HepG2 (cell line): ENCODE data around the gene CIB2. TPM values are rescaled to one million over a fixed set of nuclear protein-coding genes. Genes with fewer than 3 reads are reported as not detected.

Experiments
- ATAC-seq: fragments of 200-7000 bp; cut with Tn5 transposase; 3 replicates; pipeline ENCODE4 v1.9.1; 2020; ENCODE audit warnings: mild to moderate bottlenecking, moderate library complexity
- BruUV-seq: library from RNA; stranded (reverse); fragments of 400-500 nt; replicated peaks from 2 replicates; lab custom pipeline; 2021; lab: Mats Ljungman, UMichigan
- CTCF ChIA-PET: fragments of 300-600 bp; formaldehyde crosslinking; extraction: SDS; loops from one replicate; lab custom pipeline; 2021; ENCODE audit warnings: low total read pairs, inconsistent platforms, low intra/inter-chr PET ratio; lab: Yijun Ruan, JAX
- POLR2A ChIA-PET: fragments of 350-600 bp; sonication (Branson Sonifier 250); formaldehyde crosslinking; loops from one replicate; lab custom pipeline; 2020; ENCODE audit warnings: antibody characterized with exemption, inconsistent platforms; lab: Yijun Ruan, JAX
- DNase-seq: peaks from one replicate; pipeline ENCODE4 v3.0.0-alpha.2; 2015; ENCODE audit warnings: low spot score
- FAIRE-seq: peaks from 3 replicates; lab custom pipeline; 2011; peaks lifted over from hg19 to GRCh38; lab: Jason Lieb, UNC
- H2AFZ ChIP-seq: one replicate; pipeline ENCODE4 v1.6.1; 2011; ENCODE audit warnings: low read length, inconsistent platforms
- H3K27ac ChIP-seq: fragments of 300-600 bp; 3 replicates; pipeline ENCODE4 v1.8.0; 2011; ENCODE audit warnings: mixed run types, mild to moderate bottlenecking, mixed read lengths, low read length, inconsistent platforms; ENCODE audit not compliant: insufficient read depth; ENCODE audit errors: extremely low read length
- H3K27me3 ChIP-seq, 2 experiments: fragments of 200-600 bp in 1 of 2; 2 replicates in 1 of 2; 3 replicates in 1 of 2; pipeline versions ENCODE4 v1.6.0 to v1.8.0; 2011; ENCODE audit warnings: low read length in 2 of 2, mild to moderate bottlenecking in 2 of 2, moderate library complexity in 2 of 2, inconsistent platforms in 1 of 2; ENCODE audit not compliant: insufficient read depth in 2 of 2, control insufficient read depth in 1 of 2
- H3K36me3 ChIP-seq, 2 experiments: fragments of 200-600 bp in 1 of 2; replicated peaks in 1 of 2; 2 replicates in 1 of 2; 3 replicates in 1 of 2; pipeline versions ENCODE4 v1.5.1 to v1.8.0; 2011; ENCODE audit warnings: low read length in 2 of 2, inconsistent platforms in 1 of 2; ENCODE audit not compliant: insufficient read depth in 2 of 2, control insufficient read depth in 1 of 2
- H3K4me1 ChIP-seq: 2 replicates; pipeline ENCODE4 v1.5.1; 2012; ENCODE audit warnings: low read length, inconsistent platforms; ENCODE audit not compliant: insufficient read depth
- H3K4me2 ChIP-seq: 2 replicates; pipeline ENCODE4 v1.6.0; 2011; ENCODE audit warnings: low read depth, low read length, inconsistent platforms
- H3K4me3 ChIP-seq, 3 experiments: fragments of 200-600 bp in 1 of 3; sonication (generic), shearing (Covaris generic) in 1 of 3; replicated peaks in 1 of 3; 2 replicates each; pipeline ENCODE4 v1.5.1; 2011 to 2016; ENCODE audit warnings: low read length in 3 of 3, inconsistent platforms in 2 of 3, low read depth in 2 of 3, mild to moderate bottlenecking in 2 of 3, control low read depth in 1 of 3, mixed read lengths in 1 of 3; ENCODE audit not compliant: insufficient read depth in 1 of 3
- H3K79me2 ChIP-seq: one replicate; pipeline ENCODE4 v1.6.1; 2011; ENCODE audit warnings: low read length, inconsistent platforms; ENCODE audit not compliant: insufficient read depth
- H3K9ac ChIP-seq: 2 replicates; pipeline ENCODE4 v1.6.0; 2011; ENCODE audit warnings: mild to moderate bottlenecking, low read depth, low read length, inconsistent platforms; ENCODE audit not compliant: insufficient read depth
- H3K9me3 ChIP-seq: 2 replicates; pipeline ENCODE4 v1.5.1; 2012; ENCODE audit warnings: mild to moderate bottlenecking, low read length
- H4K20me1 ChIP-seq: 2 replicates; pipeline ENCODE4 v1.6.0; 2011; ENCODE audit warnings: inconsistent platforms, mild to moderate bottlenecking, low read length, moderate library complexity; ENCODE audit not compliant: insufficient read depth
- AKAP8 ChIP-seq: sonication (generic); formaldehyde crosslinking; IDR thresholded peaks from 2 replicates; pipeline ENCODE4 v1.5.1; 2020; ENCODE audit warnings: mild to moderate bottlenecking, missing genetic modification reagents
- FOSL1 ChIP-seq: sonication (generic); formaldehyde crosslinking; IDR thresholded peaks from 2 replicates; pipeline ENCODE4 v1.9.0; 2021; ENCODE audit warnings: missing genetic modification reagents, borderline replicate concordance
- ZMYM4 ChIP-seq: sonication (generic); formaldehyde crosslinking; IDR thresholded peaks from 2 replicates; pipeline ENCODE4 v1.8.1; 2023; ENCODE audit warnings: mild to moderate bottlenecking, missing genetic modification reagents
- ZNF207 ChIP-seq: fragments of 450-650 bp; IDR thresholded peaks from 2 replicates; pipeline ENCODE4 v1.6.1; 2016; ENCODE audit warnings: antibody characterized with exemption, borderline replicate concordance
- WGBS: methylation state at CpG from one replicate; pipeline ENCODE4 v1.1.6; 2017; ENCODE audit warnings: low lambda C conversion rate; 5-methylcytosine and 5-hydroxymethylcytosine counted together
- in situ Hi-C: cut with HindIII; loops from 2 replicates; pipeline ENCODE4 v1.10.0; 2017; ENCODE audit warnings: low pct_unique_long_range_greater_than_20kb; ENCODE audit not compliant: extremely low pct_ligation_motif_present
- intact Hi-C: fragments of 100-400 bp; cut with micrococcal nuclease; formaldehyde crosslinking; loops from one replicate; pipeline ENCODE4 v1.10.0; 2022; ENCODE audit not compliant: unreplicated experiment
- polyA plus RNA-seq, 8 experiments: library from polyadenylated mRNA; depleted of rRNA in 3 of 8; stranded (reverse) in 7 of 8; unstranded in 1 of 8; fragments of >200 nt; fragmentation: Illumina TruSeq in 4 of 8; extraction: Trizol in 4 of 8; gene quantifications; 2 replicates each; pipeline versions ENCODE4 v1.2.1 to v1.2.3, GENCODE V29; 2011 to 2016; ENCODE audit warnings: low read depth in 4 of 8, missing spikeins in 1 of 8, mixed read lengths in 1 of 8; ENCODE audit not compliant: insufficient read depth in 1 of 8
- total RNA-seq, 5 experiments: library from RNA; depleted of rRNA; stranded (reverse); fragments of >200 nt; fragmentation: Illumina TruSeq; extraction: Trizol; gene quantifications; 2 replicates each; pipeline ENCODE4 v1.2.3, GENCODE V29; 2016; ENCODE audit warnings: low read depth in 1 of 5
- TF ChIP-seq, protein P1 (sequence below): sonication (generic); formaldehyde crosslinking; IDR thresholded peaks from 2 replicates; pipeline ENCODE4 v1.4.0; 2020; ENCODE audit warnings: mild to moderate bottlenecking, missing genetic modification reagents, borderline replicate concordance
- TF ChIP-seq, protein P2 (sequence below): sonication (generic); formaldehyde crosslinking; IDR thresholded peaks from 2 replicates; pipeline ENCODE4 v1.4.0; 2020; ENCODE audit warnings: missing genetic modification reagents, borderline replicate concordance
- TF ChIP-seq, protein P3 (sequence below): sonication (generic); formaldehyde crosslinking; IDR thresholded peaks from 2 replicates; pipeline ENCODE4 v1.5.1; 2020; ENCODE audit warnings: missing genetic modification reagents, mild to moderate bottlenecking, borderline replicate concordance

CIB2 gene
- total and polyA plus RNA-seq, 2 of the 13 experiments (the other 11 are each of a cell fraction or from before 2014, with no cell fraction given) = 1.4 to 1.5 TPM

DNA sequence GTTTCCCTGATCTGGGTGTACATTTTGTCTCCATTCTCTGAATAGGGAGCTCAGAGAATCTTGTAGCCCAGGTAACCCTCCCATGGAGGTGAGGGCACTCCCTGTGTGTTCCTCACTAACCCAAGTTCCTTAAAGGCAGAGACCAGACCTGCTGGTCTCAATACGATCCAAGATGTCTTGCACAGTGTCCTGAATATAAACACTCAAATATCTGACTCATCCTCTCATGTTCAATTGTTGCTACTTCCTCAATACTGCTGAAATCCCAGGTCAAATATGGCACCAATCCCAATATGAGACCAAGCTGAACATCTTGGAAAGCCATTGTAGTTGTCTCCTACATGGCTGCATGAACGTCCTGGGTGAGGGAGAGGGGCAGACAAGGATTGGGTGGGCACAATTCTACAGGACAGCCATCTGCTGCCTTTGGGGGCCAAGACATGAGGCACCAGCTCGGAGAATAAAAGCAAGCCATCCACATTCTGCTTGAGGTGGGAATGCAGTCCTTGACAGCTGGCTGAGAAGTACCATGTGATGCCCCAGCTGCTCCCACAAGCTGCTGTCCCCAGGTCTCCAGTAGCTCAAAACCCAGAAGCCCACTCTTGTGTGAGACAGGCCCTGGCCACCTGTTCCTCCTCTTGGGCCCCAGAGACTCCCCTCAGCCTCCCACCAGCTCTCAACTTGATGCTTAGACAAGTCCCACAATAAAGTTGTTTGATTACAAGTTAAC lies 72.0 kb downstream of the CIB2 start:
- intact Hi-C loops (no loop called here), in situ Hi-C loops (no loop called here)
- no peak for TF ChIP-seq ZNF207
- TF ChIP-seq, protein P1, sequence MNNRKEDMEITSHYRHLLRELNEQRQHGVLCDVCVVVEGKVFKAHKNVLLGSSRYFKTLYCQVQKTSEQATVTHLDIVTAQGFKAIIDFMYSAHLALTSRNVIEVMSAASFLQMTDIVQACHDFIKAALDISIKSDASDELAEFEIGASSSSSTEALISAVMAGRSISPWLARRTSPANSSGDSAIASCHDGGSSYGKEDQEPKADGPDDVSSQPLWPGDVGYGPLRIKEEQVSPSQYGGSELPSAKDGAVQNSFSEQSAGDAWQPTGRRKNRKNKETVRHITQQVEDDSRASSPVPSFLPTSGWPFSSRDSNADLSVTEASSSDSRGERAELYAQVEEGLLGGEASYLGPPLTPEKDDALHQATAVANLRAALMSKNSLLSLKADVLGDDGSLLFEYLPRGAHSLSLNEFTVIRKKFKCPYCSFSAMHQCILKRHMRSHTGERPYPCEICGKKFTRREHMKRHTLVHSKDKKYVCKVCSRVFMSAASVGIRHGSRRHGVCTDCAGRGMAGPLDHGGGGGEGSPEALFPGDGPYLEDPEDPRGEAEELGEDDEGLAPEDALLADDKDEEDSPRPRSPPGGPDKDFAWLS (CRISPR knock-in tag) = no peak
- TF ChIP-seq ZMYM4 (CRISPR knock-in tag) = no peak
- TF ChIP-seq AKAP8 = no peak
- Histone ChIP-seq H4K20me1 (peaks cover 4% of the 10 kb centered on the region; the same call in 1 of the 2 replicates), H3K9me3 (no peaks in the 10 kb centered on the region), H3K36me3 (no peaks in the 10 kb centered on the region), H3K4me1 (peaks cover 60% of the 10 kb centered on the region), H3K9ac (no peak overlapping the region), H2AFZ (no peak overlapping the region), H3K4me3 (no peak overlapping the region), H3K27ac (no peak overlapping the region), H3K4me2 (no peak overlapping the region), H3K79me2 (peaks cover 56% of the 10 kb centered on the region), H3K27me3 (no peaks in the 10 kb centered on the region)
- ChIA-PET CTCF (no interaction called here), POLR2A (no interaction called here)
- DNase-seq (no peak), ATAC-seq (no peak), FAIRE-seq (no peak)
- BruUV-seq = no TSS peak
- 93% methylated on average over 3 of the region's 3 CpGs for WGBS

DNA sequence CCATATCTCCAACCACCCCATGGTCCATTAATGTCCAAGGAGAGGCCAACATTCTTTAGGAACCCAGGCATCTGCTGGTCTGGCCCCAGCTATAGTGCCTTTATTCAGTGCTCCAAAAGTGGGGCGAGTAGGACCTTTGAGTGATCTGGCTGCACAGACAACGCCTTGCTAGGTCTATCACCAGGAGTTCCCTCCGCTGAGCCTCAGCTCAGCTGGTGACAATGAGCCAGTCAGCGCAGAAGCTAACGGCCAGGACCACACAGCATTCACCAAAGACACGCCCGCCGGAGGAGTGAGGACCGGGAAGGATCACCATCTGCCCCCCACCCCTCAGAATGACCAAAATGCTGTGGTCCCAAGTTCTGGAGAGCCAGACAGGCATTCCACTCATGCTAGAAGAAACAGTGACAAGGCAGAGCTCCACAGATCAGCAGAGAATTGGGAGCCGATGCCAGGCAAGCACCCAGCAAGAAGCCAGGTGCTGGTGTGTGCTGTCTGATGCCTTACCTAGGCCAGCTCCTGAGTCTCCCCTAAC lies 72.8 kb downstream of the CIB2 start:
- CTCF ChIA-PET = no interaction called here
- no peaks in the 10 kb centered on the region for H3K9me3 ChIP-seq
- in situ Hi-C loops = no loop called here
- H3K36me3 ChIP-seq = peaks cover 1% of the 10 kb centered on the region in 2 experiments; a peak in 2 of 5 replicates
- no peak overlapping the region for H2AFZ ChIP-seq
- BruUV-seq = no TSS peak
- POLR2A ChIA-PET = no interaction called here
- FAIRE-seq = no peak
- H3K79me2 ChIP-seq = peaks cover 48% of the 10 kb centered on the region
- peaks cover 4% of the 10 kb centered on the region; the same call in 1 of the 2 replicates for H4K20me1 ChIP-seq
- H3K27ac ChIP-seq = no peak overlapping the region
- WGBS = 95% methylated on average over 9 of the region's 10 CpGs
- peaks cover 52% of the 10 kb centered on the region for H3K4me1 ChIP-seq
- no peak overlapping the region for H3K9ac ChIP-seq
- DNase-seq = no peak
- no peaks in the 10 kb centered on the region for H3K27me3 ChIP-seq
- intact Hi-C loops = no loop called here
- no peak overlapping the region for H3K4me3 ChIP-seq
- H3K4me2 ChIP-seq = no peak overlapping the region
- no peak for ATAC-seq
- no peak for TF ChIP-seq FOSL1
- TF ChIP-seq, protein P2, sequence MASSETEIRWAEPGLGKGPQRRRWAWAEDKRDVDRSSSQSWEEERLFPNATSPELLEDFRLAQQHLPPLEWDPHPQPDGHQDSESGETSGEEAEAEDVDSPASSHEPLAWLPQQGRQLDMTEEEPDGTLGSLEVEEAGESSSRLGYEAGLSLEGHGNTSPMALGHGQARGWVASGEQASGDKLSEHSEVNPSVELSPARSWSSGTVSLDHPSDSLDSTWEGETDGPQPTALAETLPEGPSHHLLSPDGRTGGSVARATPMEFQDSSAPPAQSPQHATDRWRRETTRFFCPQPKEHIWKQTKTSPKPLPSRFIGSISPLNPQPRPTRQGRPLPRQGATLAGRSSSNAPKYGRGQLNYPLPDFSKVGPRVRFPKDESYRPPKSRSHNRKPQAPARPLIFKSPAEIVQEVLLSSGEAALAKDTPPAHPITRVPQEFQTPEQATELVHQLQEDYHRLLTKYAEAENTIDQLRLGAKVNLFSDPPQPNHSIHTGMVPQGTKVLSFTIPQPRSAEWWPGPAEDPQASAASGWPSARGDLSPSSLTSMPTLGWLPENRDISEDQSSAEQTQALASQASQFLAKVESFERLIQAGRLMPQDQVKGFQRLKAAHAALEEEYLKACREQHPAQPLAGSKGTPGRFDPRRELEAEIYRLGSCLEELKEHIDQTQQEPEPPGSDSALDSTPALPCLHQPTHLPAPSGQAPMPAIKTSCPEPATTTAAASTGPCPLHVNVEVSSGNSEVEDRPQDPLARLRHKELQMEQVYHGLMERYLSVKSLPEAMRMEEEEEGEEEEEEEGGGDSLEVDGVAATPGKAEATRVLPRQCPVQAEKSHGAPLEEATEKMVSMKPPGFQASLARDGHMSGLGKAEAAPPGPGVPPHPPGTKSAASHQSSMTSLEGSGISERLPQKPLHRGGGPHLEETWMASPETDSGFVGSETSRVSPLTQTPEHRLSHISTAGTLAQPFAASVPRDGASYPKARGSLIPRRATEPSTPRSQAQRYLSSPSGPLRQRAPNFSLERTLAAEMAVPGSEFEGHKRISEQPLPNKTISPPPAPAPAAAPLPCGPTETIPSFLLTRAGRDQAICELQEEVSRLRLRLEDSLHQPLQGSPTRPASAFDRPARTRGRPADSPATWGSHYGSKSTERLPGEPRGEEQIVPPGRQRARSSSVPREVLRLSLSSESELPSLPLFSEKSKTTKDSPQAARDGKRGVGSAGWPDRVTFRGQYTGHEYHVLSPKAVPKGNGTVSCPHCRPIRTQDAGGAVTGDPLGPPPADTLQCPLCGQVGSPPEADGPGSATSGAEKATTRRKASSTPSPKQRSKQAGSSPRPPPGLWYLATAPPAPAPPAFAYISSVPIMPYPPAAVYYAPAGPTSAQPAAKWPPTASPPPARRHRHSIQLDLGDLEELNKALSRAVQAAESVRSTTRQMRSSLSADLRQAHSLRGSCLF (CRISPR knock-in tag) = no peak
- TF ChIP-seq, protein P3, sequence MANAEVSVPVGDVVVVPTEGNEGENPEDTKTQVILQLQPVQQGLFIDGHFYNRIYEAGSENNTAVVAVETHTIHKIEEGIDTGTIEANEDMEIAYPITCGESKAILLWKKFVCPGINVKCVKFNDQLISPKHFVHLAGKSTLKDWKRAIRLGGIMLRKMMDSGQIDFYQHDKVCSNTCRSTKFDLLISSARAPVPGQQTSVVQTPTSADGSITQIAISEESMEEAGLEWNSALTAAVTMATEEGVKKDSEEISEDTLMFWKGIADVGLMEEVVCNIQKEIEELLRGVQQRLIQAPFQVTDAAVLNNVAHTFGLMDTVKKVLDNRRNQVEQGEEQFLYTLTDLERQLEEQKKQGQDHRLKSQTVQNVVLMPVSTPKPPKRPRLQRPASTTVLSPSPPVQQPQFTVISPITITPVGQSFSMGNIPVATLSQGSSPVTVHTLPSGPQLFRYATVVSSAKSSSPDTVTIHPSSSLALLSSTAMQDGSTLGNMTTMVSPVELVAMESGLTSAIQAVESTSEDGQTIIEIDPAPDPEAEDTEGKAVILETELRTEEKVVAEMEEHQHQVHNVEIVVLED (CRISPR knock-in tag) = no peak
